ENCODE data around the gene APMAP.
"Not testable (repeated sequence)": the region's sequence is repeated elsewhere in the genome, so short reads cannot be mapped to it uniquely, and the experiment has no call there.

The APMAP gene

DNA sequence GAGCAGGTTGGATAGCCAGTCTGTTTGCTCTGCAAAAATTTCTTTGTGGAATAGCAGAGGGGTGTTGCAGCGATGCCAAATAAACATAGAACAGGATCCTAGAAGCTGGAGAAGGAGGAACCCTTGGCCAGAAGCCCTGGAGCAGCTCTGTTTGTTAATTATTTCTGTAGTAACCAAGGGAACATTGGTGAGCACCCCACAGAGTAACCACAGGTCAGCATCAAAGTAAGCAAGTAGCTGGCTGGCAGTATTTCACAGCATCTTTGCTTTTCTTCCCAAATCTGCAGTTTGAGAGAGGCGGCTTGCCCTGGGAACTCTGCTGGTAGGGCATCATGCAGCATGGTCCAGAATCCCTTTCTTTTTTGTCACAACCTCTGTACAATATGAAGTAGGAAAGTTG, 12.7 kb upstream of the APMAP start:
- no peaks in the 10 kb centered on the region for H3K9me3 ChIP-seq (replicated peaks; ENCODE audit: insufficient read depth, low read length)
- H3K9ac ChIP-seq (ENCODE audit: low read length), result no peak overlapping the region
- no peaks in the 10 kb centered on the region for H3F3A ChIP-seq (ENCODE audit: insufficient read depth, low read length)
- no peaks in the 10 kb centered on the region for H3K9me2 ChIP-seq (replicated peaks; ENCODE audit: insufficient read depth, low read length)
- H3K27me3 ChIP-seq (replicated peaks; ENCODE audit: insufficient read depth, low read length), result no peaks in the 10 kb centered on the region
- H3K4me2 ChIP-seq (ENCODE audit: low read depth, low read length), result no peak overlapping the region
- no peaks in the 10 kb centered on the region for H4K20me1 ChIP-seq (ENCODE audit: insufficient read depth, low read length)
- no peak overlapping the region for H3K27ac ChIP-seq (ENCODE audit: low read length)
- no peaks in the 10 kb centered on the region for H3K79me2 ChIP-seq (ENCODE audit: low read length)
- H3K36me3 ChIP-seq (replicated peaks; ENCODE audit: insufficient read depth, low read length), result no peaks in the 10 kb centered on the region
- no peak for TF ChIP-seq EZH2 (optimal IDR thresholded peaks at IDR 0.05; ENCODE audit: low read depth, low read length)
- H3K4me3 ChIP-seq (ENCODE audit: low read length), result no peak overlapping the region
- DNase-seq, result no peak
- no peak overlapping the region for H2AFZ ChIP-seq (ENCODE audit: low read length)
- H3K4me1 ChIP-seq (ENCODE audit: low read length), result no peaks in the 10 kb centered on the region

DNA sequence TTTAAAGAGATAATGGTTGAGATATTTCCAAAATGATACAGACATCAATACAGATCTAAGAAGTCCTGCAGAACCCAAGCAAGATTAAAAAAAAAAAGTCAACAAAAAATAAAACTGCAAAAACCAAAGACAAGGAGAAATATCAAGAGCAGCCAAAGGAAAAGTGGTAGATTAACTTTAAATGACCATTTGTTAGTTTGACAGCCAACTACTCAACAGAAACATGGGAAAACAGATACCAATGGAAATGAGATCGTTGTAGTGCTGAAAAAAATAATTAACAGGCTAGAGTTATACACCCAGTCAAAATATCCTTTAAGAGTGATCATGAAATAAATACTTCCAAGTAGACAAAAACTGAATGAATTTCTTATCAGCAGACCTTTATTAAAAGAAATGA, 10.5 kb upstream of the APMAP start:
- no peaks in the 10 kb centered on the region for H3K36me3 ChIP-seq (replicated peaks; ENCODE audit: insufficient read depth, low read length)
- TF ChIP-seq, protein P1, sequence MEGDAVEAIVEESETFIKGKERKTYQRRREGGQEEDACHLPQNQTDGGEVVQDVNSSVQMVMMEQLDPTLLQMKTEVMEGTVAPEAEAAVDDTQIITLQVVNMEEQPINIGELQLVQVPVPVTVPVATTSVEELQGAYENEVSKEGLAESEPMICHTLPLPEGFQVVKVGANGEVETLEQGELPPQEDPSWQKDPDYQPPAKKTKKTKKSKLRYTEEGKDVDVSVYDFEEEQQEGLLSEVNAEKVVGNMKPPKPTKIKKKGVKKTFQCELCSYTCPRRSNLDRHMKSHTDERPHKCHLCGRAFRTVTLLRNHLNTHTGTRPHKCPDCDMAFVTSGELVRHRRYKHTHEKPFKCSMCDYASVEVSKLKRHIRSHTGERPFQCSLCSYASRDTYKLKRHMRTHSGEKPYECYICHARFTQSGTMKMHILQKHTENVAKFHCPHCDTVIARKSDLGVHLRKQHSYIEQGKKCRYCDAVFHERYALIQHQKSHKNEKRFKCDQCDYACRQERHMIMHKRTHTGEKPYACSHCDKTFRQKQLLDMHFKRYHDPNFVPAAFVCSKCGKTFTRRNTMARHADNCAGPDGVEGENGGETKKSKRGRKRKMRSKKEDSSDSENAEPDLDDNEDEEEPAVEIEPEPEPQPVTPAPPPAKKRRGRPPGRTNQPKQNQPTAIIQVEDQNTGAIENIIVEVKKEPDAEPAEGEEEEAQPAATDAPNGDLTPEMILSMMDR (IDR thresholded peaks at IDR 0.05; ENCODE audit: low read length), result no peak
- TF ChIP-seq EZH2phosphoT487 (IDR thresholded peaks at IDR 0.05; ENCODE audit: low read length) (no peak), EZH2 (optimal IDR thresholded peaks at IDR 0.05; ENCODE audit: low read depth, low read length) (no peak)
- H4K20me1 ChIP-seq (ENCODE audit: insufficient read depth, low read length), result no peaks in the 10 kb centered on the region
- no peaks in the 10 kb centered on the region for H3K27me3 ChIP-seq (replicated peaks; ENCODE audit: insufficient read depth, low read length)
- DNase-seq, result no peak
- no peaks in the 10 kb centered on the region for H3K9me2 ChIP-seq (replicated peaks; ENCODE audit: insufficient read depth, low read length)
- no peak overlapping the region for H3K27ac ChIP-seq (ENCODE audit: low read length)
- H3K4me3 ChIP-seq (ENCODE audit: low read length), result no peak overlapping the region
- no peak overlapping the region for H3K9ac ChIP-seq (ENCODE audit: low read length)
- H3K79me2 ChIP-seq (ENCODE audit: low read length), result no peaks in the 10 kb centered on the region
- no peak overlapping the region for H3K4me2 ChIP-seq (ENCODE audit: low read depth, low read length)
- H3K9me3 ChIP-seq (replicated peaks; ENCODE audit: insufficient read depth, low read length), result no peaks in the 10 kb centered on the region
- 0 out of 2 replicates have a peak, but pooled peaks cover 8% of the 10 kb centered on the region for H3K4me1 ChIP-seq (ENCODE audit: low read length)
- no peaks in the 10 kb centered on the region for H3F3A ChIP-seq (ENCODE audit: insufficient read depth, low read length)
- no peak overlapping the region for H2AFZ ChIP-seq (ENCODE audit: low read length)

DNA sequence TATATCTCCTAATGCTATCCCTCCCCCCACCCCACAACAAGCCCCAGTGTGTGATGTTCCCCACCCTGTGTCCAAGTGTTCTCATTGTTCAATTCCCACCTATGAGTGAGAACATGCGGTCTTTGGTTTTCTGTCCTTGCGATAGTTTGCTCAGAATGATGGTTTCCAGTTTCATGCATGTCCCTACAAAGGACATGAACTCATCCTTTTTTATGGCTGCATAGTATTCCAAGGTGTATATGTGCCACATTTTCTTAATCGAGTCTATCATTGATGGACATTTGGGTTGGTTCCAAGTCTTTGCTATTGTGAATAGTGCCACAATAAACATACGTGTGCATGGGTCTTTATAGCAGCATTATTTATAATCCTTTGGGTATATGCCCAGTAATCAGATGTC, 8.8 kb upstream of the APMAP start:
- not testable (repeated sequence) for H3K4me1 ChIP-seq (ENCODE audit: low read length); H3K79me2 ChIP-seq (ENCODE audit: low read length); H3K36me3 ChIP-seq (replicated peaks; ENCODE audit: insufficient read depth, low read length); H3K27ac ChIP-seq (ENCODE audit: low read length); H3K4me2 ChIP-seq (ENCODE audit: low read depth, low read length); H3K4me3 ChIP-seq (ENCODE audit: low read length); H3F3A ChIP-seq (ENCODE audit: insufficient read depth, low read length); DNase-seq; H3K9ac ChIP-seq (ENCODE audit: low read length); H4K20me1 ChIP-seq (ENCODE audit: insufficient read depth, low read length); H3K9me3 ChIP-seq (replicated peaks; ENCODE audit: insufficient read depth, low read length); H2AFZ ChIP-seq (ENCODE audit: low read length); H3K9me2 ChIP-seq (replicated peaks; ENCODE audit: insufficient read depth, low read length); H3K27me3 ChIP-seq (replicated peaks; ENCODE audit: insufficient read depth, low read length)

DNA sequence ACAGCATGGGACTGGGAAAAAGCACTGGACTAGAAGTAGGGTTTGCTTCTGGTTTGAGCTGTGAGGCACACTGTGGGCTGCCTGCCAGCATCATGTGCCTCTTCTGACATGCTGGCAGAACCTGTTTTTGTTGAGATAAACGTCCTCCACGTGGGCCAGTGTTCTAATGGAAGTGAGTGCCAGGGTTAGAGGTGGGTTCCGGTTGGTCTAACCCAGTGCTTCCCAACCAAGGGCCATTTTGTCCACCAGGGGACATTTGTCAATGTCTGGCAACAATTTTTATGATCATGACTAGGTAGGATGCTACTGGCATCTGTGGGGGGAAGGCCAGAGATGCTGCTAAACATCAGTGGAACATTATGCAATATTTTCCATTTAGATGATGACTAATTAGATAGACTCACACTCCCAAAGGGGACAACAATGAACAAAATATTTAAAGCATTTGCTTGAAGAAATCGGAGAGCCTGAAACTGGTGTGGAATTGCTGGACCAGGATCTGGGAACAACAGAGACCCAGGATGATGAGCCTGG, 7.8 kb upstream of the APMAP start:
- H3F3A ChIP-seq (ENCODE audit: insufficient read depth, low read length), result no peaks in the 10 kb centered on the region
- H3K4me1 ChIP-seq (ENCODE audit: low read length), result 0 out of 2 replicates have a peak, but pooled peaks cover 8% of the 10 kb centered on the region
- TF ChIP-seq EZH2 (optimal IDR thresholded peaks at IDR 0.05; ENCODE audit: low read depth, low read length) (no peak), EZH2phosphoT487 (IDR thresholded peaks at IDR 0.05; ENCODE audit: low read length) (no peak)
- TF ChIP-seq, protein P1 (IDR thresholded peaks at IDR 0.05; ENCODE audit: low read length), result no peak
- no peak overlapping the region for H3K4me3 ChIP-seq (ENCODE audit: low read length)
- no peaks in the 10 kb centered on the region for H3K27me3 ChIP-seq (replicated peaks; ENCODE audit: insufficient read depth, low read length)
- H3K27ac ChIP-seq (ENCODE audit: low read length), result no peak overlapping the region
- H3K9me2 ChIP-seq (replicated peaks; ENCODE audit: insufficient read depth, low read length), result no peaks in the 10 kb centered on the region
- no peak for DNase-seq
- H3K4me2 ChIP-seq (ENCODE audit: low read depth, low read length), result no peak overlapping the region
- no peaks in the 10 kb centered on the region for H4K20me1 ChIP-seq (ENCODE audit: insufficient read depth, low read length)
- H3K36me3 ChIP-seq (replicated peaks; ENCODE audit: insufficient read depth, low read length), result no peaks in the 10 kb centered on the region
- no peak overlapping the region for H3K9ac ChIP-seq (ENCODE audit: low read length)
- H3K79me2 ChIP-seq (ENCODE audit: low read length), result no peaks in the 10 kb centered on the region
- no peak overlapping the region for H2AFZ ChIP-seq (ENCODE audit: low read length)
- no peaks in the 10 kb centered on the region for H3K9me3 ChIP-seq (replicated peaks; ENCODE audit: insufficient read depth, low read length)
